Breast epithelium (tissue), 3 donors: Measurements from ENCODE around the gene MORN1.
"Not testable (repeated sequence)": the region's sequence is repeated elsewhere in the genome, so short reads cannot be mapped to it uniquely, and the experiment has no call there.

Source experiments
- POLR2A ChIP-seq: fragments of 450-650 bp; IDR thresholded peaks from one replicate; pipeline ENCODE4 v1.6.1; 2016; ENCODE audit warnings: antibody characterized with exemption, mild to moderate bottlenecking, moderate library complexity
- POLR2AphosphoS5 ChIP-seq, 3 donors: sonication (generic); formaldehyde crosslinking; IDR thresholded peaks; one replicate each; pipeline ENCODE4 v1.6.1; 2017; ENCODE audit warnings: antibody characterized with exemption in 3 of 3
- TF ChIP-seq, protein P1 (sequence below), 3 donors: fragments of 450-650 bp; IDR thresholded peaks; one replicate each; pipeline ENCODE4 v1.5.1; 2016 to 2017; ENCODE audit warnings: antibody characterized with exemption in 3 of 3, mild to moderate bottlenecking in 3 of 3, moderate library complexity in 3 of 3

GRCh38 chr1:2331580-2331979 lies 59.8 kb downstream of the MORN1 start:
- TF ChIP-seq, protein P1, sequence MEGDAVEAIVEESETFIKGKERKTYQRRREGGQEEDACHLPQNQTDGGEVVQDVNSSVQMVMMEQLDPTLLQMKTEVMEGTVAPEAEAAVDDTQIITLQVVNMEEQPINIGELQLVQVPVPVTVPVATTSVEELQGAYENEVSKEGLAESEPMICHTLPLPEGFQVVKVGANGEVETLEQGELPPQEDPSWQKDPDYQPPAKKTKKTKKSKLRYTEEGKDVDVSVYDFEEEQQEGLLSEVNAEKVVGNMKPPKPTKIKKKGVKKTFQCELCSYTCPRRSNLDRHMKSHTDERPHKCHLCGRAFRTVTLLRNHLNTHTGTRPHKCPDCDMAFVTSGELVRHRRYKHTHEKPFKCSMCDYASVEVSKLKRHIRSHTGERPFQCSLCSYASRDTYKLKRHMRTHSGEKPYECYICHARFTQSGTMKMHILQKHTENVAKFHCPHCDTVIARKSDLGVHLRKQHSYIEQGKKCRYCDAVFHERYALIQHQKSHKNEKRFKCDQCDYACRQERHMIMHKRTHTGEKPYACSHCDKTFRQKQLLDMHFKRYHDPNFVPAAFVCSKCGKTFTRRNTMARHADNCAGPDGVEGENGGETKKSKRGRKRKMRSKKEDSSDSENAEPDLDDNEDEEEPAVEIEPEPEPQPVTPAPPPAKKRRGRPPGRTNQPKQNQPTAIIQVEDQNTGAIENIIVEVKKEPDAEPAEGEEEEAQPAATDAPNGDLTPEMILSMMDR (IDR thresholded peaks at IDR 0.05) = not testable (repeated sequence)
- not testable (repeated sequence) for TF ChIP-seq POLR2A; POLR2AphosphoS5 (IDR thresholded peaks at IDR 0.05)
